GM19467 (cell line): ENCODE results near the gene PRUNE1.

ENCODE experiments used
- ATAC-seq: cut with Tn5 transposase; IDR thresholded peaks from one replicate; pipeline ENCODE4 v1.9.1; 2021; ENCODE audit warnings: mild to moderate bottlenecking, moderate library complexity; ENCODE audit not compliant: unreplicated experiment

The PRUNE1 gene, protein sequence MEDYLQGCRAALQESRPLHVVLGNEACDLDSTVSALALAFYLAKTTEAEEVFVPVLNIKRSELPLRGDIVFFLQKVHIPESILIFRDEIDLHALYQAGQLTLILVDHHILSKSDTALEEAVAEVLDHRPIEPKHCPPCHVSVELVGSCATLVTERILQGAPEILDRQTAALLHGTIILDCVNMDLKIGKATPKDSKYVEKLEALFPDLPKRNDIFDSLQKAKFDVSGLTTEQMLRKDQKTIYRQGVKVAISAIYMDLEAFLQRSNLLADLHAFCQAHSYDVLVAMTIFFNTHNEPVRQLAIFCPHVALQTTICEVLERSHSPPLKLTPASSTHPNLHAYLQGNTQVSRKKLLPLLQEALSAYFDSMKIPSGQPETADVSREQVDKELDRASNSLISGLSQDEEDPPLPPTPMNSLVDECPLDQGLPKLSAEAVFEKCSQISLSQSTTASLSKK

DNA sequence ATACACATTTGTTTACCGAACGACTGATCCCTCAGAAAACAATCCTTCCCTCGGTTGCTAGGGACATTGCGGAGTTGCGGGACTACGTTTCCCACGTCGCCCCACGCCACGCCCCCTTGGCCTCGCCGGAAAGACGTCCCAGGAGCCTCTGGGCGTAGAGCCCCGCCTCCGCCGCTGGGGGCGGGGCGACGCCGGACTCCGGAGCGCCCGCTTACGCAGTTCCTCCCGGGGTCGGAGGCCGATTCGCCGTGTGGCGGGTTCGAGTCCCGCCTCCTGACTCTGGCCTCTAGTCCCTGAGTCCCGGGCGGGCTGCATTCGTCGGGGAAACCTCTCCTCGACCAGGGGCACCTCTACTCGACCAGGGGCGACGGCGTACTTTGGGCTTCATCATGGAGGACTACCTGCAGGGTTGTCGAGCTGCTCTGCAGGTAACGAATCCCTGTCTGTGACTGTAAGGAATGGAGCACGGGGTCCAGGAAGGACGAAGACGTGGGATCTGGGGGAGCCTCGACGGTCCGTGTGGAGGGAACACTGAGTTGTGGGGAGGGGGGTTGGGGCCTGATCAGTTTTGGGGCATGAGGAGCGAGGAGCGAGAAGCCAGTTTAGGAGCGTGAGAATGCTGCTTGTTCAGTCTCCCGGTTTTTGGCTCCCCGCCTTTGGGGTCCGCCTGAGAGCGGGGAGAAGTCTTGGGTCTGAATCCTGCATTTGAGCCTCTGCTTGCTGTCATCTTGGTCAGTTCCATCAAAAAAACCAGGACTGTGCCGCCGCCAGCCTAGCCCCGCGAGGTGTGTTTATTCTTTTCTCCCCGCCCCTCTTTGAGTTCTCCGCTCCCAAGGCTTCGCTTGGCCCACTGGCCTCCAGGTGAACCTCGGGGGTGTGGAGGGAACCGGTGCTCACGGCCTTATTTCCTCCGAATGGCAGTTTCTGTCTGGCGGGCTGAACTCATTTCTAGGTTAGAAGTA, at the start of gene PRUNE1:
TSS of gene PRUNE1 (plus strand) at position 206 of the 962 bp plus-strand sequence. CDS start at position 390, 184 bp downstream.
- peak; percentile 63 for ATAC-seq

DNA sequence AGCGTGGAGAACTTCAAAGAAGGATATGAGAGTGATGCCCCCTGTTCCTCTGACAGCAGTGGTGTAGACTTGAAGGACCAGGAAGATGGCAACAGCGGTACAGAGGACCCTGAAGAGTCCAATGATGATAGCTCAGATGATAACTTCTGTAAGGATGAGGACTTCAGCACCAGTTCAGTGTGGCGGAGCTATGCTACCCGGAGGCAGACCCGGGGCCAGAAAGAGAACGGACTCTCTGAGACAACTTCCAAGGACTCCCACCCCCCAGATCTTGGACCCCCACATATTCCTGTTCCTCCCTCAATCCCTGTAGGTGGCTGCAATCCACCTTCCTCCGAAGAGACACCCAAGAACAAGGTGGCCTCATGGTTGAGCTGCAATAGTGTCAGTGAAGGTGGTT, 47.6 kb upstream of the PRUNE1 start:
- no peak for ATAC-seq

DNA sequence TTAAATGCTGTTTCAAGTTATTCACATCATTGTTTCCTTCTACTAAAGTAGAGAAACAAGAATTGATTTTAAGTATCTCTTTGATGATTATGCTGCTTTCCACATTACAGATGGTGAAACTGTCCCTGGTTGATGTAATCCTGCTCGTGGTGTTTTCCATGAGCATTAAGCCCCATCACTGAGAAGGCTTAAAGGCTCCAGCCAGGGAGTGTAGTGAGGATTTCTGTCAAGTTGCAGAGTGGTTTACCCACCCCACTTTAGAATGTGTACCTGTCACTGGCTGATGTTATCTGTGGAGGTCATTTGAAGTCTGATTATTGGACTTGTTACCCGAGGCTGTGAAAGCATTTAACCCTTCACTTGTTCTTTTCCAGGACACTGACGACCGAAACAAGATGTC, 46.5 kb upstream of the PRUNE1 start:
- no peak for ATAC-seq

DNA sequence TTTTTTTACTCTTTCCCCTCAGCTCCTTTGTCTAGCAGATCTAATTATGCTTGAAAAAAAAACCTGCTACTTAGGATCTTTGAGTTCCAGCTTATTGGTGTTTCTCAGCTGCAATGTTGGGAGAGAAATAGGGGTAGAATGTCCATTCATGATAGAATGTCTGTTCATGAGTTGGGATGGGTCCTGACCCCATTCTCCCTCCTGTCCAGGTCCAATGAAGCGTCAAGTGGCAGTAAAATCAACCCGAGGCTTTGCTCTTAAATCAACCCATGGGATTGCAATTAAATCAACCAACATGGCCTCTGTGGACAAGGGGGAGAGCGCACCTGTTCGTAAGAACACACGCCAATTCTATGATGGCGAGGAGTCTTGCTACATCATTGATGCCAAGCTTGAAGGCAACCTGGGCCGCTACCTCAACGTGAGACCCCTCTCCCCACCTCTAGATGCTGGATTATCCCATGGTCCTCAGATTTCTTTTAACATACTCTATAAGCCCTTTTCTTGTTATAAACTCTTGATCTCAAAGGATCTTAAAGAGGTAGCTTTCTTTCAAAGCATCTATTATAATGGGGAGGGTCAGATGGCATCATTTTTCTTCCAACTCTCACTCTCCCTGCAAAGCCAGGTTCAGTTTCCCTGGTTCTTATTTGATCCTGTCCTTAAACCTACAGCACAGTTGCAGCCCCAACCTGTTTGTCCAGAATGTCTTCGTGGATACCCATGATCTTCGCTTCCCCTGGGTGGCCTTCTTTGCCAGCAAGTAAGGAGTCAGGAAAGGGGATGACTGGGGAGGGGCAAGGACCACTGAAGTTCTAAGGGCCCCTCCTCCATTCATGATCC, 44.7 kb upstream of the PRUNE1 start:
- ATAC-seq = no peak

DNA sequence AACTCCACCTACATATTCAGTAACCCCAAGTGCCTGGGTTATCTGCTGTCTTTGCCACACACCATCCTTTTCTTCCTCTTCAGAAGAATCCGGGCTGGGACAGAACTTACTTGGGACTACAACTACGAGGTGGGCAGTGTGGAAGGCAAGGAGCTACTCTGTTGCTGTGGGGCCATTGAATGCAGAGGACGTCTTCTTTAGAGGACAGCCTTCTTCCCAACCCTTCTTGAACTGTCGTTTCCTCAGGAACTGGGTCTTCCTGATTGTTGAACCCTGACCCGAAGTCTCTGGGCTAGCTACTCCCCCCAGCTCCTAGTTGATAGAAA, 44.1 kb upstream of the PRUNE1 start:
- no peak for ATAC-seq

DNA sequence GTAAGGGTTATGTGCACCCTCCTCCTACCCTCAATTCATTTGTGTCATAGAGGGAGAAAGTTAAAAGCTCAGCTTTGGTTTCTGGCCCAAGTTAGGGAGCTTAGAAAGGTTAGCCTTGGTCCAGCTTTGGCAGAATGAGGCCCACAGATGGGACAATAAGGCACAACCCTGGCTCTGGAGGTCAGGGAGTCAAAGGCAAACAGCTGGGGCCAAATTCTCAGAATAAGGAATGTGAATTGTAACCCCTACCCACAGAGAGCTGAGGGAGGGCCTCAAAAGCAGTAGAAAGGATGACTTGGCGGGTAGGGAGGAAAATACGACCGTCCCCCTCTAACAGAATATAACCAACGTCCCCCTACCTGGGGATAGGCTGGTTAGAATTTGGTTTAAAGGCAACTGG, 42.6 kb upstream of the PRUNE1 start:
- no peak for ATAC-seq

DNA sequence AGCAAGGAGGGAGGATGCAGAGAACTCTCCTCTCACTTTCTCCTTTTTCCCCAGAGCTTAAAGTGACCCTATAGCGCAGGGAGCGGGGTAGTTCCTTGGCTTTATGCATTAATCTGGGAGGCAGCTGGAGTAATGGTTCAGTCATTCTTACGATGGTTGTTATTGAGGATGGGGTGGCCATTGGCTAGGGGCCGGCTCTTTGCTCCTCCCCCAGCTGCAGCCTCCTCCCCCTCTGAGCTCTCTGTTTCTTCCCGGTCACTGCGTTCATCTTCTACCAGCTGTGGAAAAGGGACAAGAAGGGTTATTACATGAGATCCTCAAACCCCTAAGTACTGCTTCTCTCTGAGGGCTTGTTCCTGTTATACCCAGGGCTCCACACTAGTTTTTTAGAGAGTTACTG, 42.2 kb upstream of the PRUNE1 start:
- ATAC-seq = no peak

DNA sequence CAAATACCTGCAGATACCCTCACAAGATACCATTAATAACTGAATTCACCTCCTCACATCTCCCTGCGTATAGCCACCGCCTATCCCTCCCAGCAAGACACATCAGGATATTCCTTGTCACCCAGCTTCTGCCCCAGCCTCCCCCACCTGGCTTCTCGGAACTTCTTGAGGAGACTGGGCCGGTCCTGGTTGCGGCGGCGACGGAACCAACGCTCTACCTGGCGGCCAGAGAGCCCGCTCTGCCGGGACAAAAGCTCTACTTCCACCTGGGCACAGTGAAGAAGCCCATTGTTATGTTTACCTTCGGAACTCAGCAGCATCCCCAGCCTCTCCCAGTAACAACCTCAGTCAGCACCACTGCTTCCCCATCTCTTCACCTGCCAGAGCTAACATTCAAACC, 40.3 kb upstream of the PRUNE1 start:
- no peak for ATAC-seq

DNA sequence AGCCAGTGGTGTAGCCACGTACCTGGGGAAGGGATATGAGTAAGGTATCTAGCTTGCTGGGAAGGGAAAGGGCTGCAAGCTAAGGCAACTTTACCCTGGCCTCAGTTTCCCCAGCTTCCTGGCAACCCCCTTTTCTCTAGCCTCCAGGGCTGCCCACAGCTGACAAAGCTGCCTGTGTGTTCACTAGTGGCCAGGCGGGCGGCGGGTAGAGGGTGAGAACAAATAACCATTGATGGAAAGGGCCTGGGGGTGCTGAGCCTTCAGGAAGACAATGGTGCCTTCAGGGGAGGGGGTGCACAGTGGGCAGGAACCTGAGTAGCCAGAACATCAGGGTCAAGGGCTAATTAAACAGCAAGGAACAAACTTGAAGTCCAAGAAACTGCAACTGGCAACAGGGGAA, 39.8 kb upstream of the PRUNE1 start:
- no peak for ATAC-seq

DNA sequence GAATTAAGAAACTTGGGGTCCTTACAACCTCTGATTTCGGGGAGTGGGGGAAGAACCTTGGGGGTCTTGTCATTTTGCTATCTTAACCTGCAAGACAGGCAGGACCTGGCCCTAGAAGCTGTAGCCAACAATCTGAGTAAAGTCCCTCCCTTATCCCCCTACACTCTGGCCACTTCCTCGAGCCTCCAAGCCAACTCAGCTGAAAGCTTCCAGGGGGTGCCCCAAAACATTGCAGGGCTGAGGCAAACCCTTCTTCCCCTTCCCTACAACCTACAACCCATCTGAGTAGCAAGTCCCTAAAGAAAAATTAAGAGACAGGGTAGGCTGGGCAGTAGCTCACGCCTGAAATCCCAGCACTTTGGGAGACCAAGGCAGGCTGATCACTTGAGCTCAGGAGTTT, 38.6 kb upstream of the PRUNE1 start:
- ATAC-seq = no peak

DNA sequence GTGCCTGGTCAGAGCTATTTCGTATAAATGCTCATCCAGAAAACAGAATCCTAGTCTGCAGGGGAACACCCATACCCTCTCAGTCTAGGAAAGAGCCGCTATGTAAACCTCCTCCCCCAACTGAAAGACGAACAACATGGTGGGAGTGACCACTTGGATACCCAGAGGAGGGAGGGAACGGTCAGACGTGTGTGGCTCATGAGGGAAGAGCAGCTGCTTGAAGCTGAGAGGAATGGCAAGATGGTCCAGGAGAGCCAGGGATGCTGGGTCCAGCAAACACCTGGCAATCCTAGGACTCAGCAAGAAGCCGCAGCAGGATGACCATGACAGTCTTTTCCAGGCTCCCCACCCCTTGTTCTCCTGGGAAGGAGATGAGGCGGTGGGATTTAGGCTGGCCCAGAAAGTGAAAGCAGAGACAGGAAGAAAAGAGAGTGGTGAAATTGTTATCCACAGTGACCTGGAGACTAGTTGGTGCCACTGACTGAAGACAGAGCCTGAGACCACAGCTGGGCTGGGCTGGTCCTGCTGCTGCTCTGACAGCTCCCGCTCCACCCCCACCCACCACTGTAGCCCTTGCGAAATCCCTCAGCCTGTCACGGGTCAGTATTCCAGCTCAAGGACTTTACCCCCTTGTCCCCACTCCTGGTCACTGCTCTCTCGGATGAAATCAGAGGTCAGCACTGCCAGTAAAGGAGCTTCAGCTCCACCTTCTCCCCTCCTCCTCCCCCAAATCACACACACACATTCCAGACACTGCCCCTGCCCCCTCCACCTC, 37.3 kb upstream of the PRUNE1 start:
- no peak for ATAC-seq

DNA sequence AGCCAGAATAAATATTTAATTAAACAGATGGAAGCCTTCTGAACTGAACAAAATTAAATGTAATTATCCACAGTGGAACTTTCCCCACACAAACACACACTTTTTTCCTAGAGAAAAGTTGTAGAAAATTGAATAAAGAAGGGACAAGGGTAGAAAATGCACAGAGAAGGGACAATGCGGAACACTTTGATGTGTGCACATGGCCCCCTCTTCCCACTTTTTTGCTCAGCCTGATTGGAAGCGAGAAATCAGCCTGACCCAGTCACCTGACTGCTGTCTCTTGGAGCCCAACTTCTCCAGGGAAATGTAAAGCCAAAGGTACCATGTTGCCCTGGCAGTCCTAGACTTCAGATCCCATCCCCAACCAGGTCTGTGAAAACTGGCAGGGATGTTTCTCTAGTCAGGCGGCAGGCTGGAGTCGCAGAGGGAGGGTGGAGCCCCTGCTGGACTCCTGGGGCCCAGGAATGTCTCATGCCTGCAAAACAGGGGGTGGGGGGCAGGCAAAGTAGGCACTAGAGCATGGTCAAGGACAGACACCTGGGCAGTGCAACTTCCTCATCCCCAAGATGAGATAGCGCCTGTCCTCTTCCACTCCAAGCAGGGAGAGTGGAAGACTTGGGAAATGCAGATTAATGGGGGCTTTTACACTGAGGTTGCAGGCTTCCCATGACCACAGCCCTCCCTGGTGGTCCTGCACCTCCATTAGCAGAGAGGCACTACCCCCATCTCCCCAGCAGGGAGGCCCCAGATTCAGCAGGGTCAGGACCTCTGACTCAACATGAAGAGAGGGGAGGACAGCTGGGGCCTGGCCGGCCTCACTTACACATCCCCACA, 36.4 kb upstream of the PRUNE1 start:
- ATAC-seq = no peak

DNA sequence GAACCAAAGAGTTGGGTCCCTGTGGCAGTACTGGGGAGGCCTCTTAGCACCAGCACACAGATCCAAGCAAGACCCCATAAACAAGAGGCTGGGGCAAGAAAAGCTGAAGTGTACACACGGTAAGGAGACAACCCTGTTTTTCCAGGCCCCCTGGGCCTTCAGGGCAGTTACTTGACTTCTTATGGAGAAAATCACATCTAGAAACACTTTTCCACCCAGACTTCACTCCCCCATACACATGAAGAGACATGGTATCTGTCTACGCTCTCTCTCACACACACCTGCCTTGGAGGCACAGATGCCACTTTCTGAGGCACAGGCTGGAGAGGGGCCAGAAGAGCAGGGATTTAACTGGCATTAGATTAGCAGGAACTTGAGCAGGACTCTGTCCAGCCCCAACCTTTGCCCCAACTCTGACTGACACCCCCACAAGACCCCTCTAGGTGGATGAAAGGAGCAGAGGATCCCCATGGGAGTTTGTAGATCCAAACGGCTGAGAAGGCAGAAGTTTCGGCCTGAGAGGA, 35.8 kb upstream of the PRUNE1 start:
- ATAC-seq = no peak

DNA sequence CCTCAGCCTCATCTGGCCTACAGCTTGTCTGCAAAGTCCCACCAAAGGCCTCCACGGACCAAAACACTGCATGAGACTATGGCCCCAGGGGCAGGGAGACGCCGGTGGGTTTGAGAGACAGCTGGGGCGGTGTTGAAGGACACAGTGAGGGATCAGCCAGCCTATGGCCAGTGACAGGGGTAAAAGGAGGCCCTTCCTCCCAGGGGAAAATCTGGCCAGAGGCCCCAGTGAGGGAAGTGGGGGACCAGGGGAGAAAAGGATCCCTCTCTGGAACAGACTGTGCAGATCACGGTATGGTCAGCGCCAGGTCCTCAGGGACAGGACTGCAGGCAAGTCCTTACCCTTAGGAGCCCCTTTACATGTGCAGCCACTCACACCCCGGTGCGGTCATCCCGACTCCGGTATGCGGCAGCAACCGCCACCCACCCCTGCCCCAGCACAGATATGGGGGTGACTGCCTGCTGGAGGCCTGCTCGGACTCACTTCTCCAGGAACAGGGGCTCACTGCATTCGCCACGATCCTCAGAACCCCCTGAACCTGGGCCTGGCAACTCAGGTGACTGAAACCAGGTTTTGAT, 34.9 kb upstream of the PRUNE1 start:
- no peak for ATAC-seq

DNA sequence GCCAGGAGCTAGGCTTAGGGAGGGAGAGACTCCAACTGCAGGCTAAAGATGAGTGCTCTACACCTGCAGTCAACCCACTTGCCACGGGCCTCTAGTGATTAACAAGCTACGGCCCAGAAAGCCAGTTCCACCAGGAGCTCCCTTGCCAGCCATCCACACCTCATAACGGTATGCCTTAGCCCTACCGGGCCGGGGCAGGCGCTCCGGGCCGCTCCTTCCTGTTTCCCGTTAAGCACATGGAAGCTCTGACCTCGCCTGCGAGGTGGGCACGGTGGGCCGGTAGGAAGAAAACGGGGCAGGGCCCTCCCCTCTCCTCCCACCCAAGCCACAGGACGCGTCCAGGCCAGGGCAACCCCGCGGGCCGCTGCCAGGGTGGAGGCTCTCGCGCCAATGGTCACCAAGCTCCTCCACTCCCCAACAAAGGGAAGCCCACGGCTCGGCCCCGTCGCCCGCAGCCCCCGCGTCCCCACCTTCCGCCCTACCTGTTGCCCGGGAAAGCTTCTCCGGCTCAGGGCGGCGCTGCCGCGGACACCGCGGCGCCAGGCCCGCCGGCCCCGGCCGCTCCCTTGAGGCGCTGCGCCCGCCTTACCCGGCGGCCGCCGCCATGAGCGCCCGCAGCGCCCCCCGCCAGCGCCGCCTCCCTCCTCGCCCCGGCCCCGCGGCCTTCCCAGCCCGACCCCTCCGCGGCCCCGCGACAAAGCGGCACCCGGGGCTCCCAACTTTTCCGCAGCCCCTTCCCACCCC, 34.2 kb upstream of the PRUNE1 start:
- peak; percentile 33 for ATAC-seq

DNA sequence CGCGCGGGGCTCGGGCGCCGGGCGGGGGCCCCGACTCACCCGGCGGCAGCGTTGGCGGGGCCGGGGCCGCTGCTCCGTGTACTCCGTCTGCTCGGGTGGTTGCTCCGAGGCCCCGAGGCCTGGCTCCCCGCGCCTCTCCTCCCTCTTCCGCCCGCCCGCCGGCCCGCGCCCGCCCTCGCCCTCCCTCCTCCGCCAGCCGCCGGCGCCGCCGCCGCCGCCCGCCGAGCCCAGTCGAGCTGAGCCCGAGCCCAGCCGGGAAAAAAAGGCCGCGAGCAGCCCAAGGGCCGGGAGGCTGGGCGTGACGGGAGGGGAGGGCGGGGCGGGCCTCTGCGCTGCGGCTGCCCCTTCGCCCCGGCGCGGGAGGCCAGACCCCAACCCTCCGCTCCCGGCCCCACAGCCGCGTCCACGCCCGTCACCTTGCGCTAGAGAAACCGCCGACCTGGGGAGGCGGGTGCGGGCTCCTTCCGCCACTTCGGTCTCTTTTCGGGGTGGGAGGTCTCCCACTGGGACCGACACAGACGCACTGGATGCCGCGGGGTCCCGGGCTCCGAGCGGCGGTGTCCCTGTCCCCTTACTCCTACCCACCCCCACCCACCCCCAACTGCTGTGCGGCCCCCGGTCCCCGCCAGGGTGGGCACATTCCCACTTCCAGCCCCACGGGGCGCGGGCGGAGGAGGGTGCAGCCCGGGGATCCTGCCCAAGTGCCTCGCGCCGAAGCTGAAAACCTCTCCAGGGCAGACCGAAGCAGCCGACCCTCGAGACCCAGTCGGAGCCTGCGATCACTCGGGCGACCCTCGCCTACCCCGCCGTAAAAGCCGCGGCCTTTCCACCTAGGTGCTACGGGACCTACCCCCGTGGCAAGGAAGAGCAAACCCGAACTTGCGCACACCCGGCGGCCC, 33.4 kb upstream of the PRUNE1 start, which contains the start of gene CERS2:
TSS of gene CERS2 (minus strand) at position 256 of the 899 bp plus-strand sequence. CDS start 5,745 bp downstream, outside the sequence.
- ATAC-seq = peak; percentile 57

DNA sequence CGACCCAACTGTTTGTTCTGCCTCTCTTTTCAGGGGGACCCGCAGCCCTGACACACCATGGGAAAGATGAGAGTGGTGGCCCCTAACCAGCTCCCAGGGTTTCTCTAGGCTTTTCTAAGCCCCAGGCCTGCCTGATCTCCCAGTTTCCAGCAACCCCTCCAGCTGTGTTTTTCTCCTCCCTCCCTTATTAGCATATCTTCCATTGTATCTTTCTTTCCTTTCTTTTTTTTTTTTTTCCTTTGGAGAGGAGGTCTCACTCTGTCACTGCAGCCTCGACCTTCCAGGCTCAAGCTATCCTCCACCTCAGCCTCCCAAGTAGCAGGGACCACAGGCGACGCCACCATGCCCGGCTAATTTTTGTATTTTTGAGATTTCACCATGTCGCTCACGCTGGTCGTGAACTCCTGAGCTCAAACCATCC, 31.8 kb upstream of the PRUNE1 start:
- no peak for ATAC-seq
